Upper lobe of left lung (tissue), 4 donors: ENCODE measurements around the gene KTI12.
"Not testable (repeated sequence)": the region's sequence is repeated elsewhere in the genome, so short reads cannot be mapped to it uniquely, and the experiment has no call there.

ENCODE experiments used
- EP300 ChIP-seq, 4 donors: sonication (generic); formaldehyde crosslinking; IDR thresholded peaks; one replicate each; pipeline ENCODE4 v1.5.1; 2017; ENCODE audit warnings: antibody characterized with exemption in 4 of 4, control low read depth in 2 of 4
- POLR2A ChIP-seq, 4 donors: fragments of 450-650 bp; IDR thresholded peaks; one replicate each; pipeline ENCODE4 v1.5.1; 2016 to 2017; ENCODE audit warnings: antibody characterized with exemption in 4 of 4, mild to moderate bottlenecking in 2 of 4
- POLR2AphosphoS5 ChIP-seq, 2 donors: sonication (generic); formaldehyde crosslinking; IDR thresholded peaks; one replicate each; pipeline ENCODE4 v1.5.1; 2017; ENCODE audit warnings: antibody characterized with exemption in 2 of 2
- TF ChIP-seq, protein P1 (sequence below), 6 experiments: fragments of 450-650 bp in 4 of 6; fragments of 200-600 bp in 2 of 6; sonication (generic) in 2 of 6; IDR thresholded peaks; one replicate each; pipeline ENCODE4 v1.5.1; 2016 to 2019; ENCODE audit warnings: antibody characterized with exemption in 6 of 6

DNA sequence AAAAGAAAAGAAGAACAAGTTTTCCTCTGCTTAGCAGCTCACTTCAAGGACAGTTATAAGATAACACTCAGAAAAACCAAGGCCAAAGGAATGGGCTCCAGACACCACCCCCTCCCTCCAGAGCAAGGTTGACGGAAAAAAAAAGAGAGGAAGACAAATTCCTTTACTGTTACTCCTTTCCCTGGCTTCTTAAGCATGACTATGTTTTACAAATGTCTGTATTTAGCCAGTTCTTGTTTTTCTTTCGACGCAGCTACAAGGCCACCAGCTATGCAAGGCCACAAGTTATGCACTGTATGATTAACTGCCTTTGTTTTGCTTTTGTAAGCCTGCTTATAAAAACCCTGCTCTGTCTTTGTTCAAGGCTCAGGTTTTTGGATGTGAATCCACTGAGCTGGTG is 28.1 kb downstream of the KTI12 start:
- TF ChIP-seq, protein P1, sequence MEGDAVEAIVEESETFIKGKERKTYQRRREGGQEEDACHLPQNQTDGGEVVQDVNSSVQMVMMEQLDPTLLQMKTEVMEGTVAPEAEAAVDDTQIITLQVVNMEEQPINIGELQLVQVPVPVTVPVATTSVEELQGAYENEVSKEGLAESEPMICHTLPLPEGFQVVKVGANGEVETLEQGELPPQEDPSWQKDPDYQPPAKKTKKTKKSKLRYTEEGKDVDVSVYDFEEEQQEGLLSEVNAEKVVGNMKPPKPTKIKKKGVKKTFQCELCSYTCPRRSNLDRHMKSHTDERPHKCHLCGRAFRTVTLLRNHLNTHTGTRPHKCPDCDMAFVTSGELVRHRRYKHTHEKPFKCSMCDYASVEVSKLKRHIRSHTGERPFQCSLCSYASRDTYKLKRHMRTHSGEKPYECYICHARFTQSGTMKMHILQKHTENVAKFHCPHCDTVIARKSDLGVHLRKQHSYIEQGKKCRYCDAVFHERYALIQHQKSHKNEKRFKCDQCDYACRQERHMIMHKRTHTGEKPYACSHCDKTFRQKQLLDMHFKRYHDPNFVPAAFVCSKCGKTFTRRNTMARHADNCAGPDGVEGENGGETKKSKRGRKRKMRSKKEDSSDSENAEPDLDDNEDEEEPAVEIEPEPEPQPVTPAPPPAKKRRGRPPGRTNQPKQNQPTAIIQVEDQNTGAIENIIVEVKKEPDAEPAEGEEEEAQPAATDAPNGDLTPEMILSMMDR (IDR thresholded peaks at IDR 0.05): not testable (repeated sequence)
- TF ChIP-seq POLR2A, POLR2AphosphoS5, EP300 (IDR thresholded peaks at IDR 0.05): not testable (repeated sequence)
